HS-27A (cell line): ENCODE data around the gene EHMT1.
A peak's percentile ranks its signal among the peaks of the same experiment; 100 is the strongest.

Source experiments
- DNase-seq: peaks from one replicate; pipeline ENCODE4 v3.0.0-alpha.2; 2012; ENCODE audit warnings: low read depth, missing footprints

Gene EHMT1

DNA sequence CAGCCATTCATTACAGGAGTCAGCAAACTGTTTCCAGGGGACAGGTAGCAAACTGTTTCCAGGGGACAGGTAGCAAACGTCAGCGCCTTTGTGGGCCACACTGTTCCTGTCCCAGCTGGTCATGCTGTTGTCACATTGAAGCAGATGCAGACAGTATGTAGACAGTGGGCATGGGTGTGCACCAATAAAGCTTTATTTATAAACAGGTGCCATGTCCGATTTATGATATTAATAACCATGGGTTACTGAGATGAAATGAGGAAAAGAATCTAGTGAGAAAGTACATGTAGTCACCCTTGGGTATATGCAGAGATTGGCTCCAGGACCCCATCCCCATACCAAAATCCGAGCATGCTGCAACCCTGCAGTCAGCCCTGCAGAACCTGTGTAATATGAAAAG, 122.5 kb downstream of the EHMT1 start:
- DNase-seq, result no peak

DNA sequence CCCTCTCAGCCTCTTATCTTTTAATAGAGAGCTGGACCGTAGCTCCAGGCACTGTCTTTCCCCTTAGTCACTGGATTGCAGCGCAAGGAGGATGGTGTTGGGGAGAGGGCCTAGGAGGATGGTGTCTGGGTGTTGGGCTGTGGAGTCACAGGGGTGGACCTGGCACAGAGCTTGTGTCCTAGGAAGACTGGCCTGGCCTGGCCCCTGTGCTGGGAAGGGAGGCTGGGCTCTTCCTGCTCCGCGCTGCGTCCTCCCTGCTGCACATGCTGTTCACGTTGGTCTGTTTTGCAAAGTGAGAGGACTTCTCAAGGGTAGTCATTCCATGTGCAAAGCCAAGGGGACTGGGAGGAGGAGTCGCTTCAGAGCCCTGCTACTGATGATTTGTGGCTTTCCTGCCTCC, 123.9 kb downstream of the EHMT1 start:
- DNase-seq, result no peak

- no peak for DNase-seq
Measured at GRCh38 chr9:137743695-137744094, 124.9 kb downstream of the EHMT1 start.

- no peak for DNase-seq
Measured at GRCh38 chr9:137744632-137745183, 125.9 kb downstream of the EHMT1 start.

- DNase-seq, result no peak
Measured at GRCh38 chr9:137745541-137745991, 126.8 kb downstream of the EHMT1 start.

DNA sequence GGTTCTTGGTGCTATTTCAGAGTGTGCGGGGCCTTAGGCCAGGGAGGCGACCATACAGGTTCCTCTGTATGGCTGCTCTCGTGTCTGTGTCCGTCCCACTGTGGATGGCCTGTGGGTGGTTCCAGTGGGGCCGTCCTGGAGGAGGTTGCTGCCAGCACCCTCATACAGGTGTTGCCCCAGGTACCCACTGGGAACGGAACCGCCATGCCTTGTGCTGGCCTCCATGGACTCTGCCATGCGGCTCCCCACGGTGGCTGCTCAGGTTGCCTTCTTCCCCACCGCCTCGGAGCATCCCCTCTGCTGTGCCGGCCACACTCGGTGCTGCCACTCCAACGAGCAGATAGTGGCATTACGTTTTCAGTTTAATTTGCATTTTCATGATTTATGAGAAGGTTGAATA, 129.5 kb downstream of the EHMT1 start:
- DNase-seq, result no peak

GRCh38 chr9:137748741-137749140, 129.9 kb downstream of the EHMT1 start:
- no peak for DNase-seq

- DNase-seq, result no peak
Measured at GRCh38 chr9:137749511-137749910, 130.7 kb downstream of the EHMT1 start.

DNA sequence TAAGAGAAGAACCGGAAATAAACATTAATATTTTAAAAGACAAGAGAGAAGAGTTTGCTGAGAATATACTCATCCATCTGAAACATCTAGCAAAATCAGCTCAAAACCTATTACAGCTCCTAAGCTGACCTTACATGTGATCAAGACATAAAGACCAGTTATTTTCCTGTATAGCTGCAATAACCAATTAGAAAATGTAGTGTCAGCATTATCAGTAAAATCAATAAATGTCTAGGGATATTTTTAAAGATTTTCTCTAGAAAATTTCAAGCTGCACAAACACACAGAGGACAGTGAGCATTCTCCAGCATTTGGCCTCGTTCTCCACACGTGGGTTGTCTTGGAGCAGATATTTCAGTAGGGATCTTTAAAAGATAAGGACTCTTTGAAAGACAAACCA, 131.2 kb downstream of the EHMT1 start:
- no peak for DNase-seq

GRCh38 chr9:137750566-137750965, 131.8 kb downstream of the EHMT1 start:
- no peak for DNase-seq

DNA sequence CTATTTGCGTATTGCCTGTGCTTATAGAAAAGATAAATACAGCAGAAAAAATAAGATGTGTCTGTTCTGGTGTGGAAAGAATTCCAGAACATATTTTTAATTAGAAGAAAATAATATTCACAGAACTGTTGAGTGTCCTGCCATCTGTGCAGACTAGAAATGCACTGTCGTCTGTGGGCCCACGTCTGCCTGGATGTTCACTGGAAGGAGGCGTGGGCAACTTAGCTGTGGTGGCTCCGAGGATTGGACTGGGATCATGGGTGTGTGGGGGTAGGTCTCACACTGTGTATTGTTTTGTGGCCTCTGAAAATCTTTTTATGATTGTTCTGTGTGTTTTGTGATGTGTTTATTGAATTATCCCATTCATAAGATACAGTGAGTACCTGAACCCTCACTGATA, 132.8 kb downstream of the EHMT1 start:
- no peak for DNase-seq

DNA sequence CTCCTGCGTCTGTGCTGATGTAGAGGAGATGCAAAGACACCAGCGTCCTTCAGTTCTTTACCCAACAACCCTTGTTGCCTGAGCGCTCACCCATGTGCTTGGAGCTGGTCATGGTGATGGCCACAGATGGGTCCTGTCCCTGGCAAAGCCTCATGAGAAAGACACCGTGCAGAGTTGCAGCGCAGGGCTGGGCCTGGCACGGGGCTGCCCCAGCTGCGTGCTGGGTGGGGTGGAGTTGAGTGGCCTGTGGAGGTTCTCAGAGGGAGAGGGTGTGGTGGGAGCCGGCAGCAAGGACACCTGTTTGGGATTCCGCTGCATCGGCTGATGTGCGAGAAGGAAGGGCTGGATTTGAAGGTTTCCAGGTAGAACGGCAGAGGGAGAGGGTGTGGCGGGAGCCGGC, 133.6 kb downstream of the EHMT1 start:
- DNase-seq, result no peak

- no peak for DNase-seq
Measured at GRCh38 chr9:137753192-137753765, 134.5 kb downstream of the EHMT1 start.

- DNase-seq, result no peak
Measured at GRCh38 chr9:137755261-137755927, 136.6 kb downstream of the EHMT1 start.

- DNase-seq, result no peak
Measured at GRCh38 chr9:137756045-137756744, 137.4 kb downstream of the EHMT1 start.

- DNase-seq, result no peak
Measured at GRCh38 chr9:137757139-137757538, 138.3 kb downstream of the EHMT1 start.

DNA sequence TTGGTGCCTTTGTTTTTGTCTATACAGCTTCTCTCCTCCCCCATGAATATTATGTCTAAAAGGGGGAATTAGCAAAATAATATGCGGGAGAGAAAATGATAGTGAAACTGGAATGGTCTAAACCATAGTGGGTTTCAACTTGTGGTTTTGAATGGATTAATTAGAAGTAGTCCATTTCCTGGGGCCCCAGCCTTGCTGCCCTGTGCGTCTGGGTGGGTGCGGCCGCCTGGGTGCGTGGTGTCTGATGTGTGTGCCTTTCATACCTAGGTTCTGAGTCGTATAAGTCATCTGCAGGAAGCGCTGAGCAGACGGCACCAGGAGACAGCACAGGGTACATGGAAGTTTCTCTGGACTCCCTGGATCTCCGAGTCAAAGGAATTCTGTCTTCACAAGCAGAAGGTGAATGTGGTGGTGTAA, 138.8 kb downstream of the EHMT1 start:
- peak; percentile 27 for DNase-seq

DNA sequence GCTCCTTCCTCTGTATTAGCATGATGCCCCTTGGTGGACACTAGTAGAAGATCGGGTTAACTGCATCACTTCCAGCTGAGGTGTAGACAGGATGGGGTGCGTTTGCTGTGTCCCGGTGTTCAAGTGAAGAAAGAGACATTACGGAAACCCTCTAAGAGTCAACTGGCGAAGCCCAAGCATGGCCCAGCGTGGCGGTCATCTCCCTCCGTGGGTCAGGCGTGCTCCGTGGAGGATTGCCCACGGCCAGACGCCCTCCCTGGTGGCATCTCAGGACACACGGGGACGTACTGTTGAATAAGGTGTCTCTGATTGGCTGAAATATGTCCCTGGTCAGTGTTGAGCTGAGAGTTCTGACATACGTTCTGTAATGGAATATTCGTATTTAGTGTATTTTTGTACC, 139.3 kb downstream of the EHMT1 start:
- no peak for DNase-seq

DNA sequence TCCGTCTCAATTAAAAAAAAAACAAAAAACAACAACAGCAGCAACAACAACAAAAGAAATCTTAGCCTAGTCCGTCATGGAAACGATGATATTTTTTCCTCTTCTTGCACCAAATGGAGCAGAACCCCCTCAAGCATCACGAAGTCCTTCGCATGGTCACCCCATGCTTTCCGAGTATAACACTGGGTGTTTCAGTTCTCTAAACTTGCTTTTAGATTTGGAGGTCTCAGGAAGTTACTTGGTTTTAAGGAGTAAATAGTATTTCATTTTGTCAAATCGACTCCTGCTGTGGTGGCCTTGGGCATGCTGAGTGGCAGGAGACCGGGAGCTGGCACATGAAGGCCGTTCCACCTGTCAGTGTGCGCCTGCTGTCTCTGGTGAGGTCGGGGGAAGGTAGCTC, 140.3 kb downstream of the EHMT1 start:
- DNase-seq, result no peak

DNA sequence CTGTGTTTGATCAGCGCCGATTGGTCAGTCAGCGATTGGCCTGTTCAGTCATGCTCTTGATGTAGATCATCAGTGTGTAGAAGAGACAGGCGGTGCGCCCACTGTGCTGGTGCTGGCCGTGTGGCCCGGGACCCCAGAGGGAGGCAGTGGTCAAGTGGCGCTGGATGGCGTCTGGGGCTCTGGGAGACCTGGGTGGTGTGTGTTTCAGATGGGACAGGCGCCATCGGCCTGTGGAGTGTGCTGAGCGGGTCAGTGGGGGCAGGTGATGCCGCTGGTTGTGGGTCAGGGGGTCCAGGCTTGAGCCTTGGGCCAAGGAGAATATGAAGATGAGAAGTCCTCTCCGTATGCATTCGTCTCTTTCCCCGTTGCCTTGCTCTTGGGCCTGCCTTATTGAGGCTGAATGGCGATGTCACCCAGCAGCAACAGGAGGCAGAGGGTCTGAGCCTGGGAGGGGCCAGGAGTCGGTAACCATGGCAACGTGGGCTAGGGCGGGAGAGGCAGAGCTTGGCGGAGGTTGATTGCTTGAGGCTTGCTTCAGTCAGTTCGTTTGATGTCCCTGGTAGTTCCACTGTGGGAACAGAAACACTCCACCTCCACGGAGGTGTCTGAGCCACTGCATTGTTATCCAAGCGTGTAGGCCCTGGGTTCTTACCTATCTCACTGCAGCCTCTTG, 141.0 kb downstream of the EHMT1 start:
- no peak for DNase-seq

DNA sequence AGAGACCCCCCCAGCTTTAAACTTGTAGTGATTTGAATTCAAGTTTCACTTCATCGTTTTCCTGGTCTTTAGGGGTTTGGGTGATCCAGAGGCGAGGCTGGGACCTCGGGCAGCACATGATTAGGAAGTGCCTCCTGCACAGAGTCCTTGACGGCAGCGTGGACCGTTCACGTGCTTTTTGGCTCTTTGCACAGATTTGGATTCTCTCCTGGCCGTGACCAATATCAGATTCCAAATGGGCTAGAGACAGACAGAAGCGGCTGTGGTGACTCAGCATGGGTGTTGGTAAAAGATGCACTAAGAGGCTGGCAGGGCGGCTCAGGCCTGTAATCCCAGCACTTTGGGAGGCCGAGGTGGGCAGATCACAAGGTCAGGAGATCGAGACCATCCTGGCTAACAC, 141.6 kb downstream of the EHMT1 start:
- DNase-seq, result no peak

- no peak for DNase-seq
Measured at GRCh38 chr9:137761032-137761431, 142.2 kb downstream of the EHMT1 start.

DNA sequence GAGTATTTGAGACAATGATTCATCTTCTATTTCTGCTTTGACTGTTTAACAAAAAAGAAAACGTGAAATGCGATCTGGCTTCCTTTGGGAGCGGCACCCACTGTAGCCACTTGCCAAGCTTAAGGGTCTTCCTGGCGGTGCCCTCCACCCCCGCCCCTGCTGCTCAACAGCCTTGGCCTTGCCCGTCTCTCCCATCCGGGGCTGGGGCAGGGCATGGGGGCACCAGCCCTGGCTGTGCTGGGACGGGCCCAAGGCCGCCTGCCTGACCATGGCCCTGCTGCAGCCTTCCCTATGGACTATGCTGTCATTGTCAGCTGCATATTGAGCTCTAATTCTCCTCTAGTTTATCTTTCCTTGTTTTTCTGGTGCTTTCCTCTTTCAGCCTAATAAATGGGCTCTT, 143.0 kb downstream of the EHMT1 start:
- DNase-seq, result no peak
